Fibroblast of upper back skin (primary cell): Measurements from ENCODE around the gene EXOSC5.
"Not testable (repeated sequence)": the region's sequence is repeated elsewhere in the genome, so short reads cannot be mapped to it uniquely, and the experiment has no call there.

Source experiments
- DNase-seq: peaks from one replicate; pipeline ENCODE4 v3.0.0-alpha.2; 2013

The EXOSC5 gene

DNA sequence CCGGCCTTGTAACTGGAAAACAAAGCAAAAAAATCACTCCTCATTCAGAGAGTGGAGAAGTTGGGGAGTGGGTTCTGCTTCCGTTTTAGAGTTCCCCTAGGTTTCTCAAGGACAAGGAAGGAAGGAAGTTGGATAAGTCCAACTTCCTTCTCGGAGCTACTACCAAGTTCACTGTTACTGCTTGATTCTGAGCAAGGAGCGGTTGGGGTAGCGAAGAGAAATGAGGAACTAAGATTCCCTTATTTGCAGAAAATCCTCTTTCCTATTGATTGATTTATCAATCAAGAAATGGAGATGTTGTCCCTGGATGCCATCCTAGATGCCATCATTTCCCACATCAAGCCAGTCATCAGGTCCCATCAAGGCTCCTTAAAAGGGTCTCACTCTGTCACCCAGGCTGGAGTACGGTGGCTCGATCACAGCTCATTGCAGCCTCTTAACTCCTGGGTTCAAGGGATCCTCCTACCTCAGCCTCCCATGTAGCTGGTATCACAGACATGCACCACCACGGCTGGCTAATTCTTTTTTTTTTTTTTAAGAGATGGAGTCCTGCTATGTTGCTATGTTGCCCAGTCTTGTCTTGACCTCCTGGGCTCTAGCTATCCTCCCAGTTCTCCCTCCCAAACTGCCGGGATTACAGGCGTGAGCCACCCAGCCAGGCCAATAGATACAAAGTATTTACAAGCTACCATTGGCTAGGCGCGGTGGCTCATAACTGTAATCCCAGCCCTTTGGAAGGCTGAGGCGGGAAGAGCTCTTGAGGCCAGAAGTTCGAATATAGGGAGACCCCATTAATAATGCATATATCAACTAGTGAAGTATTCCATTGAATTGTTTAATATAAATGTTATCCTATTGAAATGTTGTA, 32.4 kb downstream of the EXOSC5 start:
- DNase-seq = no peak

DNA sequence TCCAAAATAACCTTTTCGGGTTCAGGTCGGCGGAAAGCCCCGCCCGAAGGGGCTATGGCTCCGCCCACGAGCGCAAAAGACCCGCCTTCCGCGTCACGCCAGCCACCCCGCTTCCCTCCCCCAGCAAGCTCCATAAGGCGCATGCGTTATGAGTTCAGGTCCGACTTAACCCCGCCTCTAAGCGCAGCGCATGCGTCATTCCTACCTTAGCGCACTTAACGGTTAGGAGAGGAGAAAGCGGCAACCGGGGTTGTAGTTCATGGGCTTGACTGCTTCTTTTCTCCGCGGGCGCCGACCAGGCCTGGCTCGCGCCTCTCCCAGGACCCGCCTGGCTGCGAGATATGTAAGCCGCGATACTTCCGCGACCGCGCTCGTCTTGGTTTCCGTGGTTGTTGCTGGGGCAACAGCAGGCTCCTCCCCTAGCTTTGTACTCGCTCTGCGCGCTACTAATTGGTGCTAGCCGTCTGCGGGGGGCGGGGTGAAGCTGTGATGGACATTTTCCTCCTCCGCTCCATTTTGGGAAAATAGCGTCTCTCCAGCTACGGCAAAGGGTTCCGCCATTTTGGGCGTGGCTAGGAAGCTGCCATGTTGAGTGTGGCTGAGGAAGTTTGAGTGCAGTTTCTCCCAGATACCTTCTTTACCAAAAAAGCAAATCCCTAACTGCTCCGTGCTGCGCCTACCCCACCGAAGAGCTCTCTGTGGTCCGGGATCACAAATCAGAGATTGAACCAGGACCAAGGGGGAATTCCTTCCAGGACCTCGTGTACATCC, 33.2 kb downstream of the EXOSC5 start, which contains the start of gene B9D2:
Gene B9D2 (minus strand): TSS at position 397 of the 771 bp plus-strand sequence. CDS start 630 bp downstream, outside the sequence.
- peak; percentile 99 for DNase-seq

- DNase-seq = no peak
These were observed 33.8 kb downstream of the EXOSC5 start for GRCh38 chr19:41363371-41363752.

DNA sequence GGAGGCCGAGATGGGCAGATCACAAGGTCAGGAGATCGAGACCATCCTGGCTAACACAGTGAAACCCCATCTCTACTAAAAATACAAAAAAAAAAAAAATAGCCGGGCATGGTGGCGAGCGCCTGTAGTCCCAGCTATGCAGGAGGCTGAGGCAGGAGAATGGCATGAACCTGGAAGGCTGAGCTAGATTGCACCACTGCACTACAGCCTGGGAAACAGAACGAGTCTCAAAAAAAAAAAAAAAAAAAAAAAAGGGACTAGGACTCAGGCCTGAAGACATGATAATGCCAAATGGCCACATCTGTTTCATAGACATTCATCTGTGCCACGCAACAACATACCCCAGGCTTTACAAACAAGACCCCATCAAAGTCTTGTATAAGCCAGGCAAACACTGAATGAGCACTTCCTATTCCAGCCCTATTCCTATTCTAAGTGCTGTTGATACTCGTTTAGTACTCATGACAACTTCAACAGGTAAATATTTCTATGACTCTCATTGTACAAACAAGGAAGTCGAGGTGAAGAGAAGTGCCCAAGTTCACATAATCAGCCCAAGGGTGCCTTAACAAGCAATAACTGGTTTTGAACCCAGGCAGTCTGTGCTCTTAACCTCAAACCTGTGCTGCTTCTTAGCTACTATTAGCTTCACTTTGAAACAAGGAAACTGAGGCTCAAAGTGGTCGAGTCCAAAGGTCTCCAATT, 34.9 kb downstream of the EXOSC5 start:
- no peak for DNase-seq

DNA sequence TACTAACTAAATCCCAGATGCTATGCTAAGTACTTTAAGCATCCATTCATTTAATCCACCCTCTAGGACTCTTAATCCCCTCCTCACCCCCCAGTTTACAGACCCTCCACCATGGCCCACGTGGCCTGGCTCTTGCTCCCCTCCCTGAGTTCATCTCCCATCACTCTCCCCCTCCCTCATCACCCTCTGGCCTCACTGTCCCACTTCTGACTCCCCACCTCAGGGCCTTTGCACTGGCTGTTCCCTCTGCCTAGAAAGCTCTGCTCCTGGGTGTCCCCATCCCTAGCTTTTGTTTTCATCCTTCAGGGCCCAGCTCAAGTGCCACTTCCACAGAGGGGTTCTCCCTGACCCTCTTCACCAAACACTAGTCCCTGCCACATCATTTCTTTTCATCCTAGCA, 37.4 kb downstream of the EXOSC5 start:
- DNase-seq = no peak

DNA sequence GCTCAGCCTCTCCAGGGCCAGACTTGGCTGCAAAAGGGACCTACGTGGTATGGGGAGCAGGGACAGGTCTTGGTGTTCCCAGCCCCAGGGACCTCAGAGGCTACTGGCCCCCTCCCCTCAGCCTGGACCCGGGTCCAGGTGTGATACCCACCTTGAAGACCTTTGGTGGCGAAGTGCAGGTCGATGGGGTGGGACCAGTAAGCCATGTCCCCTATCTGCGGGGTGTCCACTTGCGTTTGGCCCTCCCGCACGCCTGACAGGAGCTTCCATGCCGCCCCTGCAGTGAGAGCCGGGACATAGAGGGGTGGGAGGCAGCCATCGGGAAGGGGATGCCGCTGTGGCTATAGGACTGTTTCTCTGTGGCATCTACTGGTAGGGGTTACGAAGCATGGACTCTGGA, 39.4 kb downstream of the EXOSC5 start:
- DNase-seq = no peak

DNA sequence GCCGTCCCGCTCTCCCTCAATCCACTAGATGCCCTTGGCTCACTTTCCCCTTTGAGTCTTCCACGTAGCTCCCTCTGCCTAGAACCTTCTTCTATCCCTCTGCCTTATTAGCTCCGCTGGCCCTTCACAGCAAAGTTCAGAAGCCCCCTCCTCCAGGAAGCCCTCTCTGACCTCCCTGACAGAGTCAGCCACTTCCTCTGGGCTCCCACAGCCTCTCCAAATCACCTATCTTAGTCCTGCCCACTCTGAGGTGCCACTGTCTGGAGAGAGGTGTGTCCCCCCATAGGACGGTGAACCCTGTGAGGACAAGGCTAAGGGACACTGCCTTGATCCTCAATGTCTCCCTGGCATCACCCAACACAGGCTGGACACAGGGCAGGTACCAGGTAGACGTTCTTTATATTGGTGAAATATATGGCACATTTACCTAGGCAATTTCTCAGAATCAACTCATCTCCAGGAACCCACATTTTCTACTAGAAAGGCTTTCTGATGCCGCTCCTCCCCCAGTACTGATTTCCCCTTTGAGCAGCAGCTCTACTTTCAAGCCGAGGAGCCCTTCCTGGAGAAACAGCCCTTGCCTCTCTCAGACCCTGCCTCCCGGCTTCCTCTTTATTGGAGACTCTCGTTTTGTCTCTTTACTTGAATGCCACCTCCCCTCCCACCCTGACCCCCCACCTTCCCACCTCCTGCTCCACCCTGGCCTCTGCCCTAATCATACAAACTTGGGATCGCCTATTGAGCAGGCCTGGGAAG, 40.0 kb downstream of the EXOSC5 start:
- no peak for DNase-seq

DNA sequence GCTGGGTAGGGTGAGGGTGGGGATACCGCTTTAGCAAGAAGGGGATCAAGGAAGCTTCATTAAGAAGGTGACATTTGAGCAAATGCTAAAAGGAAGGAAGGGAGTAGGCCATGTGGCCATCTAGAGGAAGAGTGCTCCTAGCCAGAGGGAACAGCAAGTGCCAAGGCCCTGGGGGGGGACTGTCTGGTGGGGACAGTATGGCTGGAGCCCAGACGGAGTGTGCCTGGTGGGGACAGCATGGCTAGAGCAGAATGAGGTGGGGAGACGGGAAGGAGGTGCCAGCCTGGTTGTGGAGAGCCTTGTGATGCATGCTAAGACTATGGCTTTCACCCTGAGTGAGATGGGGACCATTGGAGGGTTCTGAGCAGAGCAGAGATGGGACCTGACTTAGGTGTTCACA, 41.4 kb downstream of the EXOSC5 start:
- DNase-seq = no peak

GRCh38 chr19:41355035-41355434, 42.1 kb downstream of the EXOSC5 start:
- DNase-seq = no peak

DNA sequence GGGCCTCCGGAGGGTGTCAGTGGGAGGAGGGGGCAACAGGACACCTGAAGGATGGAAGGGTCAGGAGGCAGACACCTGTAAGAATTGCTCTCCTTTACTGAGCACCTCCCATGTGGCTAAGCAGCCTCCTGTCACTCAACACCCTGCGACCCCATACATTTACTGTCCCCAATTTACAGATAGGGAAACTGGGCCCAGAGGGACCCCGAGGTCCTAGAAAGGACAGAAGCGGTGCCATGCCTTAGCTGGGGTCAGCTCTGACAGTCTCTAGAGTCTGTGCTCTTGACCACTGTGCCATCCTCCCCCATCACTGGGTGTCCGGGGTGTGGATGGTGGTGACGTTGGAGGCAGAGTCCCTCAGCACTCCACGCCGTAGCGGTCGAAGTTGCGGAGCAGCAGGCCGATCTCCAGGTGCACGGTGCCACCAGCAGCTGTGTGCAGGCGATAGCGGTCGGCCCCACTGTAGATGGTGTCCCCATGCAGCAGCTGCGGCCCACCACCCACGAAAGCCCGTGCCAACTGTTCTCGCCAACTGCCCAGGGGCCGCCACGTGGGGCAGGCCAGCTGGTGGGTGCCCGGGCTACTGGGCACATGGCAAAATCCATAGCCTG, 42.7 kb downstream of the EXOSC5 start:
- DNase-seq = no peak

- peak; percentile 91 for DNase-seq
These were observed 43.5 kb downstream of the EXOSC5 start, which contains the start of gene TGFB1 for GRCh38 chr19:41353466-41354342. TSS of gene TGFB1 (minus strand) at chr19:41353922. CDS start at chr19:41353044, 878 bp downstream.

DNA sequence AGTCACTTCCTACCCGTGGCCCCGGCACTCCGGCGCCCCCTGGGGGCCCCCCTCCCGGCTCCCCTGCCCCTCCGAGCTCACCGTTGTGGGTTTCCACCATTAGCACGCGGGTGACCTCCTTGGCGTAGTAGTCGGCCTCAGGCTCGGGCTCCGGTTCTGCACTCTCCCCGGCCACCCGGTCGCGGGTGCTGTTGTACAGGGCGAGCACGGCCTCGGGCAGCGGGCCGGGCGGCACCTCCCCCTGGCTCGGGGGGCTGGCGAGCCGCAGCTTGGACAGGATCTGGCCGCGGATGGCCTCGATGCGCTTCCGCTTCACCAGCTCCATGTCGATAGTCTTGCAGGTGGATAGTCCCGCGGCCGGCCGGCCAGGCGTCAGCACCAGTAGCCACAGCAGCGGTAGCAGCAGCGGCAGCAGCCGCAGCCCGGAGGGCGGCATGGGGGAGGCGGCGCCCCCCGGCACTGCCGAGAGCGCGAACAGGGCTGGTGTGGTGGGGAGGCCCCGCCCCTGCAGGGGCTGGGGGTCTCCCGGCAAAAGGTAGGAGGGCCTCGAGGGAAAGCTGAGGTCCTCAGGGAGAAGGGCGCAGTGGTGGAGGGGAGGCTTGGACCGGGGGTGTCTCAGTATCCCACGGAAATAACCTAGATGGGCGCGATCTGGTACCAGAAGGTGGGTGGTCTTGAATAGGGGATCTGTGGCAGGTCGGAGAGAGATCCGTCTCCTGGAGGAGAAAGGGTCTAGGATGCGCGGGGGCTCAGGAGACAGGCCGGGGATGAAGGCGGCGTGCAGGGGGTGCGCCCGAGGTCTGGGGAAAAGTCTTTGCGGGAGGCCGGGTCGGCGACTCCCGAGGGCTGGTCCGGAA, 44.3 kb downstream of the EXOSC5 start:
- peak; percentile 44 for DNase-seq

- no peak for DNase-seq
These were observed 44.9 kb downstream of the EXOSC5 start for GRCh38 chr19:41352279-41352608.

DNA sequence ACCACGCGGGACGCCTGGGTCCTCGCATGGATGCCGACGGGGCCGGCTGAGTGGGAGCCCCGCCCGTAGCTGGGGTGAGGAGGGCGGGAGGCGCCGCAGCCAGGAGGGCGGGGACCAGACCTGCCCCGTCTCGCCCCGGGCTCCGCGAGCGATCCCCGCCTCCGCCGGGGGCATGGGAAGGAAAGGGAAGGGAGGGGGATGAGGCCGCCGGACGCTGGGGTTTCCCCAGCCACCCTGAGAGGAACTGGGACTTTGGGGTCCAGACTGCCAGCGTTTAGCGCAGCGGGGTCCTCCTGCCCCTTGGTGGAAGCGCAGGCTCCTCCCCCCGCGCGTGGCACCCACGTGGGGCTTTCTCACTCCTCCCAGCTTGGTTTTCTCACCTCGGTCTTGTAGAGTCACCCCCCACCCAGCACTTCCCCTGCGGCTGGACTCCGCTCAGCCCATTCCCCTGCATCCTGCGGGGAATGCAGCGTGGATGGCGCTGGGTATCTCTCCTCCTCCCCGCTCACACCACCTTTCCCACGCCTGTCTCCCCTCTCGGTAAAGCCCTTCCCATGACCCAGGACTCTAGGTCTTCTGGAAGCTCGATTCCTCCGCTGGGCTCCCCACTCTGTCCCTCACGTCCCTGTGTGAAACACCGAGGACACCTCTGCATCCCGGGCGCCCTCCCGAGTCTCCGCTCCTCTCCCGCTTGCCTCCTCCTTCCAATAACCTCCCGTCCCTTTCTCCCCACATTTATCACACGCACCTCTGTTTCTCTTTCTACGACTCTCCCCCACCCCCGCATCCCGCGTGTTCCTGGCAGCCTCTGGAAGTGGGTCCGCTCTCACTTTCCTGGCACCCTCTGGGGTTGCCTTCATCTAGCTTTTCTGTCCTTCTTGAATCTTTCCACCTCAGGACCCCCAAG, 45.6 kb downstream of the EXOSC5 start:
- peak; percentile 40 for DNase-seq

DNA sequence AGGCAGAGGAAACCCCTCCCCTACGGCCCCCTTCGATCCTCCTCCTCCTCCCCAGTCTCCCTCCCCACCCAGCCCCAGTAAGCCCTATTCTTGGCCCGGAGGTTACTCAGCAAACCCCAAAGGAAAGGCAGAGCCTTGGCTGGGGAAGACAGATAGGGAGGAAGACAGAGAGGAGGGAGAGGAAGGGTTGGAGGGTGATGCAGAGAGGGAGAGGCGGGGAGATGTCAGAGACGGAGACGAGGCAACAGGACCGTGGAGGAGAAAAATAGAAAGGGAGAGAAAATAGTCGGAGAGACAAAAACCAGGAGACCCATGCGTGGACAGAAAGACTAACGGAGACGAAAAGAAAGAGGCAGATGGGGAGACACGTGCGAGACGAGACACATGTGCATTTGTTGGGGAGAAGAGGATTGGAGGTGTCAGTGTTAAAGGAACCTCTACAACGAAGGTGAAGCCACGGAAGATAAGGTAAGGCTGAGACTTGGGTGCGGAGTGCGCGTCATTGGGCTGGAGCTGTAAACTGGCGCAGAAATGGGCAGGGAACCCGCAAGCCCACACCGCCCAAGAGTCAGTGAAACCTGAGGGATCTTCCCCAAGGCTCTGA, 46.3 kb downstream of the EXOSC5 start:
- DNase-seq = peak; percentile 22

GRCh38 chr19:41346916-41347315, 50.2 kb downstream of the EXOSC5 start:
- DNase-seq = not testable (repeated sequence)

GRCh38 chr19:41344162-41344561, 53.0 kb downstream of the EXOSC5 start:
- DNase-seq = no peak

GRCh38 chr19:41341669-41342490, 55.3 kb downstream of the EXOSC5 start:
- no peak for DNase-seq
